ENCODE results near the gene GGA1. TPM values are rescaled to one million over a fixed set of nuclear protein-coding genes. Genes with fewer than 3 reads are reported as not detected.

GGA1 gene
- total and polyA plus RNA-seq, 2 of the 4 experiments (the other 2 are of a cell fraction): 17.2 to 48.5 TPM

DNA sequence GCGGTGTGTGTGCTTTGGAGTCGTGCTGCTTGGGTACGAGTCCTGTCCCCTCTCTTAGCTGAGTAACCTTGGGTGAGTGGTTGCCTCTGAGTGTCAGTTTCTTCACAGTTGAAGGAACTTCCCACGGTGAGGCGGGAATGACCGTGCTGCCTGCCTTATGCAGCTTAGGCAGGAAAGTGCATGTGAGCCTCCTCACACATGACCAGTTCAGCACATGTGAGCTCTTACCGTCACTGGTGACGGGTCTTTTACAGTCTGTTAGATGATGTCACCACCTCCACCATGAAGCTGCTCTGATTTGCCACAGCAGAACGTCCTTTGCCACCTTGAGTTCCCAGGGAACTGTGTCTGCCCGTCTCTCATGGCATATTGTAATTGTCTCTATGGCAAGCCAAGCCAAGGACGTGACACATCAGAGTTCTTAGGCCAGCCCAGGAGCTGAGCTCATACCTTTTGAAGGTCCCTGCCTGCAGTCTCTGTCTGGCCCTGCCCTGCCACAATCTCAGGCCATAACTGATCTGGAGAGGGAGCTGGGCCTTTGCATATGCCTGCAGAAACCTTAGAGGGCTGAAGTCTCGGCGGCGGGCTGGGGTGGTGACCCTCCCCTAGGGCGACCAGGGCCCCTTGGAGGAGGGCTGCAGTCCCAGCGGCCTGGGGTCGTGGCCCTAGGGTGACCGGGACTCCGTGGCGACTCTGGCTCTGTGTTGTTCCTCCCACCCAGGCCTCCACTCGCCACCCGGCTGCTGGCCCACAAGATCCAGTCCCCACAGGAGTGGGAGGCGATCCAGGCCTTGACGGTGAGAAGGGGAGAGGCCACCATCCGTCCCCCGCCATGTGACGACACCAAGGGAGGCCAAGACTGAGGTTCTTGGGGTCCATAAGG, 7.8 kb downstream of the GGA1 start:
- H2AFZ ChIP-seq (replicated peaks; ENCODE audit: low read length, poor library complexity): no peak overlapping the region
- TF ChIP-seq FOS (IDR thresholded peaks at IDR 0.05; ENCODE audit: low read depth, low read length) (no peak), POLR2A (IDR thresholded peaks at IDR 0.05; ENCODE audit: low read depth, low read length) (no peak), NFE2L2 (IDR thresholded peaks at IDR 0.05; ENCODE audit: low read depth, low read length) (no peak), RFX5 (IDR thresholded peaks at IDR 0.05; ENCODE audit: low read depth, low read length) (no peak), MXI1 (IDR thresholded peaks at IDR 0.05; ENCODE audit: borderline replicate concordance, low read depth, low read length) (no peak), CEBPB (IDR thresholded peaks at IDR 0.05; ENCODE audit: low read depth, low read length) (no peak), MAFK (IDR thresholded peaks at IDR 0.05; ENCODE audit: low read depth, low read length) (no peak), CHD1 (IDR thresholded peaks at IDR 0.05; ENCODE audit: low read depth, low read length) (no peak), SMC3 (IDR thresholded peaks at IDR 0.05; ENCODE audit: low read depth, low read length) (no peak), RAD21 (IDR thresholded peaks at IDR 0.05; ENCODE audit: low read length) (no peak), BHLHE40 (IDR thresholded peaks at IDR 0.05; ENCODE audit: low read depth, low read length) (no peak), MAZ (IDR thresholded peaks at IDR 0.05; ENCODE audit: borderline replicate concordance, low read depth, low read length) (no peak)
- TF ChIP-seq, protein P1, sequence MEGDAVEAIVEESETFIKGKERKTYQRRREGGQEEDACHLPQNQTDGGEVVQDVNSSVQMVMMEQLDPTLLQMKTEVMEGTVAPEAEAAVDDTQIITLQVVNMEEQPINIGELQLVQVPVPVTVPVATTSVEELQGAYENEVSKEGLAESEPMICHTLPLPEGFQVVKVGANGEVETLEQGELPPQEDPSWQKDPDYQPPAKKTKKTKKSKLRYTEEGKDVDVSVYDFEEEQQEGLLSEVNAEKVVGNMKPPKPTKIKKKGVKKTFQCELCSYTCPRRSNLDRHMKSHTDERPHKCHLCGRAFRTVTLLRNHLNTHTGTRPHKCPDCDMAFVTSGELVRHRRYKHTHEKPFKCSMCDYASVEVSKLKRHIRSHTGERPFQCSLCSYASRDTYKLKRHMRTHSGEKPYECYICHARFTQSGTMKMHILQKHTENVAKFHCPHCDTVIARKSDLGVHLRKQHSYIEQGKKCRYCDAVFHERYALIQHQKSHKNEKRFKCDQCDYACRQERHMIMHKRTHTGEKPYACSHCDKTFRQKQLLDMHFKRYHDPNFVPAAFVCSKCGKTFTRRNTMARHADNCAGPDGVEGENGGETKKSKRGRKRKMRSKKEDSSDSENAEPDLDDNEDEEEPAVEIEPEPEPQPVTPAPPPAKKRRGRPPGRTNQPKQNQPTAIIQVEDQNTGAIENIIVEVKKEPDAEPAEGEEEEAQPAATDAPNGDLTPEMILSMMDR (conservative IDR thresholded peaks at IDR 0.05; ENCODE audit: low read depth, low read length): no peak
- TF ChIP-seq, protein P2, sequence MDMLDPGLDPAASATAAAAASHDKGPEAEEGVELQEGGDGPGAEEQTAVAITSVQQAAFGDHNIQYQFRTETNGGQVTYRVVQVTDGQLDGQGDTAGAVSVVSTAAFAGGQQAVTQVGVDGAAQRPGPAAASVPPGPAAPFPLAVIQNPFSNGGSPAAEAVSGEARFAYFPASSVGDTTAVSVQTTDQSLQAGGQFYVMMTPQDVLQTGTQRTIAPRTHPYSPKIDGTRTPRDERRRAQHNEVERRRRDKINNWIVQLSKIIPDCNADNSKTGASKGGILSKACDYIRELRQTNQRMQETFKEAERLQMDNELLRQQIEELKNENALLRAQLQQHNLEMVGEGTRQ (IDR thresholded peaks at IDR 0.05; ENCODE audit: low read depth, low read length): no peak
- TF ChIP-seq, protein P3, sequence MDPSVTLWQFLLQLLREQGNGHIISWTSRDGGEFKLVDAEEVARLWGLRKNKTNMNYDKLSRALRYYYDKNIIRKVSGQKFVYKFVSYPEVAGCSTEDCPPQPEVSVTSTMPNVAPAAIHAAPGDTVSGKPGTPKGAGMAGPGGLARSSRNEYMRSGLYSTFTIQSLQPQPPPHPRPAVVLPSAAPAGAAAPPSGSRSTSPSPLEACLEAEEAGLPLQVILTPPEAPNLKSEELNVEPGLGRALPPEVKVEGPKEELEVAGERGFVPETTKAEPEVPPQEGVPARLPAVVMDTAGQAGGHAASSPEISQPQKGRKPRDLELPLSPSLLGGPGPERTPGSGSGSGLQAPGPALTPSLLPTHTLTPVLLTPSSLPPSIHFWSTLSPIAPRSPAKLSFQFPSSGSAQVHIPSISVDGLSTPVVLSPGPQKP (IDR thresholded peaks at IDR 0.05; ENCODE audit: borderline replicate concordance, low read depth, low read length): no peak

More for the DNA sequence above, 7.8 kb downstream of the GGA1 start:
- Histone ChIP-seq H2BK120ac (ENCODE audit: low read depth, low read length) (no peak overlapping the region), H3K14ac (replicated peaks; ENCODE audit: low read depth, low read length) (no peak overlapping the region), H3K18ac (ENCODE audit: low read depth, low read length) (no peak overlapping the region), H3K4me3 (ENCODE audit: insufficient read depth, low read depth, low read length) (no peak overlapping the region), H3K79me1 (ENCODE audit: low read depth in 1 of 2, low read length in 2 of 2) (peaks cover 1 to 30% of the 10 kb centered on the region in 2 experiments; a peak in 3 of 4 replicates), H4K91ac (ENCODE audit: insufficient read depth, low read depth, low read length) (no peak overlapping the region), H2BK5ac (ENCODE audit: low read depth, low read length, poor library complexity, severe bottlenecking) (no peak overlapping the region), H3K4me1 (ENCODE audit: control insufficient read depth, insufficient read depth, low read length) (peaks cover 8% of the 10 kb centered on the region), H4K8ac (ENCODE audit: low read depth in 2 of 2, low read length in 2 of 2) (no peak overlapping the region), H3K4me2 (ENCODE audit: low read depth, low read length) (no peak overlapping the region), H3K4ac (ENCODE audit: low read depth, low read length) (no peak overlapping the region), H2AK9ac (replicated peaks; ENCODE audit: low read depth, low read length, poor library complexity) (no peak overlapping the region), H3K27me3 (ENCODE audit: control insufficient read depth, insufficient read depth, low read length) (no peaks in the 10 kb centered on the region), H2BK20ac (ENCODE audit: low read depth, low read length) (no peak overlapping the region), H3K9me3 (ENCODE audit: control insufficient read depth, insufficient read depth, low read length) (no peaks in the 10 kb centered on the region), H2BK15ac (ENCODE audit: low read depth, low read length) (no peak overlapping the region), H3K9me1 (ENCODE audit: insufficient read depth, low read length) (peaks cover 9% of the 10 kb centered on the region), H4K5ac (ENCODE audit: low read depth, low read length) (no peak overlapping the region), H4K20me1 (ENCODE audit: insufficient read depth, low read length) (no peaks in the 10 kb centered on the region), H3K23ac (ENCODE audit: low read depth, low read length) (no peak overlapping the region), H3K36me3 (ENCODE audit: control insufficient read depth, insufficient read depth, low read length) (peaks cover 40% of the 10 kb centered on the region), H3K56ac (ENCODE audit: extremely low read depth, insufficient read depth, low read length) (no peak overlapping the region), H3K27ac (ENCODE audit: insufficient read depth, low read length) (no peak overlapping the region), H3K9ac (ENCODE audit: low read depth, low read length) (no peak overlapping the region), H2AK5ac (ENCODE audit: low read depth, low read length) (no peak overlapping the region)
- 91% methylated on average over 12 of the region's 27 CpGs; no CpG with 5 or more reads in 1 of the 2 experiments for WGBS, 2 experiments (ENCODE audit: extremely low coverage in 2 of 2, insufficient read length in 1 of 2)
- no peak for DNase-seq
- ChIA-PET CTCF (no interaction called here), POLR2A (ENCODE audit: unreplicated experiment) (no interaction called here)
- in situ Hi-C loops (cut with MboI; ENCODE audit: low sequenced_read_pairs) (no loop called here), intact Hi-C loops (cut with micrococcal nuclease) (no loop called here), dilution Hi-C loops (cut with HindIII; ENCODE audit: low sequenced_read_pairs, unreplicated experiment) (no loop called here)
- ATAC-seq (ENCODE audit: low read depth): no peak
- BruUV-seq (replicated peaks): no TSS peak

Data from IMR-90 (cell line).